HCT116 (cell line): ENCODE measurements around the gene AGBL1.

Source experiments
- CTCF ChIP-seq, 3 experiments: fragments of 200-600 bp in 1 of 3; sonication (generic) in 1 of 3; IDR thresholded peaks in 2 of 3; conservative IDR thresholded peaks in 1 of 3; 2 replicates each; pipeline ENCODE4 v1.5.1; 2012 to 2017; ENCODE audit warnings: low read depth in 2 of 3, low read length in 2 of 3, antibody characterized with exemption in 1 of 3, borderline replicate concordance in 1 of 3, control low read depth in 1 of 3, mild to moderate bottlenecking in 1 of 3, mixed read lengths in 1 of 3, mixed run types in 1 of 3, moderate library complexity in 1 of 3; ENCODE audit not compliant: insufficient read depth in 1 of 3
- EZH2phosphoT487 ChIP-seq: fragments of 200-600 bp; IDR thresholded peaks from 2 replicates; pipeline ENCODE4 v1.6.1; 2018; ENCODE audit warnings: antibody characterized with exemption, borderline replicate concordance
- POLR2AphosphoS5 ChIP-seq: IDR thresholded peaks from 2 replicates; pipeline ENCODE4 v1.6.1; 2011; ENCODE audit warnings: mild to moderate bottlenecking, low read depth, low read length, moderate library complexity

GRCh38 chr15:86871964-86872363 lies 792.3 kb downstream of the AGBL1 start:
- no peak for TF ChIP-seq CTCF (IDR thresholded peaks at IDR 0.05 in 2 of 3, conservative IDR thresholded peaks at IDR 0.05 in 1 of 3; ENCODE audit: borderline replicate concordance in 1 of 3, insufficient read depth in 1 of 3, low read depth in 2 of 3, low read length in 2 of 3)
- no peak for TF ChIP-seq POLR2AphosphoS5
- TF ChIP-seq EZH2phosphoT487: no peak
